Neural cell (in vitro differentiated cells): ENCODE results near the gene HHLA2. TPM values are rescaled to one million over a fixed set of nuclear protein-coding genes. Genes with fewer than 3 reads are reported as not detected.

ENCODE experiments used
- H2AFZ ChIP-seq: fragments of 200-600, 300-800 bp; sonication (generic), shearing (Covaris generic); 2 replicates; pipeline ENCODE4 v1.6.0; 2014; ENCODE audit warnings: low read depth, mild to moderate bottlenecking, antibody characterized with exemption, low read length, moderate library complexity
- H3F3A ChIP-seq: fragments of 200-600 bp; shearing (Covaris generic); 2 replicates; pipeline ENCODE4 v1.6.1; 2016; ENCODE audit warnings: mild to moderate bottlenecking, moderate library complexity, mixed read lengths, antibody characterized with exemption, low read length; ENCODE audit not compliant: insufficient read depth, poor library complexity, severe bottlenecking
- H3K27ac ChIP-seq: fragments of 200-600, 300-800 bp; sonication (generic), shearing (Covaris generic); 2 replicates; pipeline ENCODE4 v1.5.1; 2014; ENCODE audit warnings: mild to moderate bottlenecking, low read length, moderate library complexity
- H3K27me3 ChIP-seq: fragments of 300-800, 200-600 bp; sonication (generic), shearing (Covaris generic); 2 replicates; pipeline ENCODE4 v1.6.0; 2014; ENCODE audit warnings: mild to moderate bottlenecking, low read depth, low read length, moderate library complexity; ENCODE audit not compliant: insufficient read depth
- H3K36me3 ChIP-seq: fragments of 300-800, 200-600 bp; sonication (generic), shearing (Covaris generic); 2 replicates; pipeline ENCODE4 v1.5.1; 2014; ENCODE audit warnings: mild to moderate bottlenecking, antibody characterized with exemption, low read length, moderate library complexity; ENCODE audit not compliant: insufficient read depth
- H3K4me2 ChIP-seq: fragments of 300-800, 200-600 bp; sonication (generic), shearing (Covaris generic); 2 replicates; pipeline ENCODE4 v1.6.0; 2014; ENCODE audit warnings: mild to moderate bottlenecking, low read length
- H3K4me3 ChIP-seq: fragments of 300-800, 200-600 bp; sonication (generic), shearing (Covaris generic); 2 replicates; pipeline ENCODE4 v1.5.1; 2014; ENCODE audit warnings: mild to moderate bottlenecking, low read length, moderate library complexity
- H3K79me2 ChIP-seq: fragments of 200-600 bp; shearing (Covaris generic); replicated peaks from 2 replicates; pipeline ENCODE4 v1.6.0; 2014; ENCODE audit warnings: mild to moderate bottlenecking, low read length, moderate library complexity; ENCODE audit not compliant: insufficient read depth
- H3K9ac ChIP-seq: fragments of 300-800, 200-600 bp; sonication (generic), shearing (Covaris generic); 2 replicates; pipeline ENCODE4 v1.6.1; 2016; ENCODE audit warnings: mild to moderate bottlenecking, low read length, mixed read lengths
- H3K9me2 ChIP-seq: fragments of 200-600 bp; shearing (Covaris generic); 2 replicates; pipeline ENCODE4 v1.6.1; 2016; ENCODE audit warnings: mild to moderate bottlenecking, low read length, mixed read lengths; ENCODE audit not compliant: insufficient read depth
- H3K9me3 ChIP-seq: fragments of 200-600, 300-800 bp; sonication (generic), shearing (Covaris generic); 2 replicates; pipeline ENCODE4 v1.6.1; 2016; ENCODE audit warnings: mild to moderate bottlenecking, mixed run types, low read length, moderate library complexity, mixed read lengths
- H4K20me1 ChIP-seq: fragments of 200-600 bp; shearing (Covaris generic); 2 replicates; pipeline ENCODE4 v1.6.1; 2016; ENCODE audit warnings: mild to moderate bottlenecking, mixed run types; ENCODE audit not compliant: insufficient read depth
- EP300 ChIP-seq: fragments of 450-650 bp; conservative IDR thresholded peaks from 2 replicates; pipeline ENCODE4 v1.6.1; 2014; ENCODE audit warnings: antibody characterized with exemption, mild to moderate bottlenecking, moderate library complexity; ENCODE audit not compliant: poor library complexity, severe bottlenecking
- EZH2 ChIP-seq: fragments of 200-600, 300-800 bp; shearing (Covaris generic), sonication (generic); IDR thresholded peaks from 2 replicates; pipeline ENCODE4 v1.6.1; 2014; ENCODE audit warnings: antibody characterized with exemption, low read length, borderline replicate concordance, mild to moderate bottlenecking; ENCODE audit not compliant: insufficient read depth, poor library complexity, severe bottlenecking
- MXI1 ChIP-seq: fragments of 450-650 bp; conservative IDR thresholded peaks from 2 replicates; pipeline ENCODE4 v1.6.1; 2014; ENCODE audit warnings: antibody characterized with exemption, mild to moderate bottlenecking; ENCODE audit not compliant: poor library complexity, severe bottlenecking
- POLR2AphosphoS5 ChIP-seq: IDR thresholded peaks from 2 replicates; pipeline ENCODE4 v1.6.1; 2012
- RAD21 ChIP-seq: fragments of 450-650 bp; conservative IDR thresholded peaks from 2 replicates; pipeline ENCODE4 v1.6.1; 2014; ENCODE audit warnings: antibody characterized with exemption, mild to moderate bottlenecking, moderate library complexity
- REST ChIP-seq: IDR thresholded peaks from 2 replicates; pipeline ENCODE4 v1.6.1; 2012; ENCODE audit warnings: borderline replicate concordance
- SMC3 ChIP-seq: fragments of 450-650 bp; conservative IDR thresholded peaks from 2 replicates; pipeline ENCODE4 v1.6.1; 2014; ENCODE audit warnings: antibody characterized with exemption, mild to moderate bottlenecking, moderate library complexity; ENCODE audit not compliant: poor library complexity
- TAF1 ChIP-seq: IDR thresholded peaks from 2 replicates; pipeline ENCODE4 v1.6.1; 2012; ENCODE audit warnings: low read depth
- polyA plus RNA-seq: library from polyadenylated mRNA; depleted of rRNA; stranded (reverse); fragments of >200 nt; gene quantifications from 2 replicates; pipeline ENCODE4 v1.2.3, GENCODE V29; 2014
- TF ChIP-seq, protein P1 (sequence below): fragments of 450-650 bp; IDR thresholded peaks from 2 replicates; pipeline ENCODE4 v1.5.1; 2014; ENCODE audit warnings: antibody characterized with exemption, mild to moderate bottlenecking, moderate library complexity; ENCODE audit not compliant: poor library complexity, severe bottlenecking

The HHLA2 gene
- polyA plus RNA-seq, 1 donor from 2014 or later, result not detected

DNA sequence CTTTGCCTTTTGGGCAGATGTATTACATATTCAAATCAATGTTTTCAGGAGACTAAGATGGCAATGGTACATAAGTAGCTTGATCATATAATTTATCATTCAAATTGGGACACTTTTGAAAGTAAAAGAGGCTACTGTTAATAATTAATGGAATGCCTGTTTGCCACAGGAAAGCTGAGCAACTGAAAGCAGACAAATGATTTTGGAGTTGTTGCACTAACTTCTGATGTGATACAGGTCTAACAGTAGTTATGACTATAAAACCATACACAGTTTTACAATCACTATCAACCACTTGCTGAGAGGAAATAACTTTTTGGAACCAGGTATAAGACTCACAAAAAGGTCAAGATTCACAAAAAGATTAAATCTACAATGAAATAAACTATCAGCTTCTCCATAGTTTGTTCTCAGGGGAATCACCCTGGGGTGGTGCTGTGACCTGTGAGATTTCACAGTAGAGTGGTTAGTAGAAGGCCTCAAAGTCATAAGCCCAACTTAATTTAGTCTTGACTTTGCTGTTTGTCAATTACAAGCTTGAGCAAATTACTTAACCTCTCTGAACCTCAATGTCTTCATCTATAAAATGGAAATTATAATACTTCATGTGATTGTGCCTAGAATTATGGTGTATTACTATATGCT lies 42.7 kb downstream of the HHLA2 start:
- Histone ChIP-seq H3K9ac (no peak overlapping the region), H3K27ac (no peak overlapping the region), H3K9me3 (no peaks in the 10 kb centered on the region), H2AFZ (no peak overlapping the region), H3K9me2 (no peaks in the 10 kb centered on the region), H3K4me3 (no peak overlapping the region), H3K79me2 (no peaks in the 10 kb centered on the region), H3F3A (no peaks in the 10 kb centered on the region), H3K36me3 (no peaks in the 10 kb centered on the region), H3K27me3 (no peaks in the 10 kb centered on the region), H3K4me2 (no peak overlapping the region), H4K20me1 (no peaks in the 10 kb centered on the region)
- TF ChIP-seq MXI1 (no peak), RAD21 (no peak), EZH2 (no peak), SMC3 (no peak), REST (no peak), TAF1 (no peak), POLR2AphosphoS5 (no peak), EP300 (no peak)
- TF ChIP-seq, protein P1, sequence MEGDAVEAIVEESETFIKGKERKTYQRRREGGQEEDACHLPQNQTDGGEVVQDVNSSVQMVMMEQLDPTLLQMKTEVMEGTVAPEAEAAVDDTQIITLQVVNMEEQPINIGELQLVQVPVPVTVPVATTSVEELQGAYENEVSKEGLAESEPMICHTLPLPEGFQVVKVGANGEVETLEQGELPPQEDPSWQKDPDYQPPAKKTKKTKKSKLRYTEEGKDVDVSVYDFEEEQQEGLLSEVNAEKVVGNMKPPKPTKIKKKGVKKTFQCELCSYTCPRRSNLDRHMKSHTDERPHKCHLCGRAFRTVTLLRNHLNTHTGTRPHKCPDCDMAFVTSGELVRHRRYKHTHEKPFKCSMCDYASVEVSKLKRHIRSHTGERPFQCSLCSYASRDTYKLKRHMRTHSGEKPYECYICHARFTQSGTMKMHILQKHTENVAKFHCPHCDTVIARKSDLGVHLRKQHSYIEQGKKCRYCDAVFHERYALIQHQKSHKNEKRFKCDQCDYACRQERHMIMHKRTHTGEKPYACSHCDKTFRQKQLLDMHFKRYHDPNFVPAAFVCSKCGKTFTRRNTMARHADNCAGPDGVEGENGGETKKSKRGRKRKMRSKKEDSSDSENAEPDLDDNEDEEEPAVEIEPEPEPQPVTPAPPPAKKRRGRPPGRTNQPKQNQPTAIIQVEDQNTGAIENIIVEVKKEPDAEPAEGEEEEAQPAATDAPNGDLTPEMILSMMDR, result no peak

- H3K36me3 ChIP-seq, result no peaks in the 10 kb centered on the region
- no peak overlapping the region for H2AFZ ChIP-seq
- no peaks in the 10 kb centered on the region for H3K9me2 ChIP-seq
- no peaks in the 10 kb centered on the region for H4K20me1 ChIP-seq
- TF ChIP-seq TAF1 (no peak), MXI1 (no peak), SMC3 (no peak), POLR2AphosphoS5 (no peak), RAD21 (no peak), EP300 (no peak)
- TF ChIP-seq, protein P1, result no peak
- H3K79me2 ChIP-seq, result no peaks in the 10 kb centered on the region
- H3K4me2 ChIP-seq, result no peak overlapping the region
- no peaks in the 10 kb centered on the region for H3K9me3 ChIP-seq
- H3F3A ChIP-seq, result no peaks in the 10 kb centered on the region
- no peaks in the 10 kb centered on the region for H3K27me3 ChIP-seq
- no peak overlapping the region for H3K27ac ChIP-seq
- H3K9ac ChIP-seq, result no peak overlapping the region
- no peak overlapping the region for H3K4me3 ChIP-seq
Observed at GRCh38 chr3:108341911-108342310, 45.6 kb downstream of the HHLA2 start.
